Thyroid gland (tissue), 4 donors: ENCODE results near the gene TIMM50.
A peak's percentile ranks its signal among the peaks of the same experiment; 100 is the strongest.

Experiments used
- POLR2A ChIP-seq, 2 donors: fragments of 450-650 bp; IDR thresholded peaks; one replicate each; pipeline ENCODE4 v1.6.1; 2017; ENCODE audit warnings: antibody characterized with exemption in 2 of 2, mild to moderate bottlenecking in 2 of 2, moderate library complexity in 1 of 2
- TF ChIP-seq, protein P1 (sequence below), 6 experiments: fragments of 200-600 bp in 3 of 6; fragments of 450-650 bp in 3 of 6; sonication (generic) in 3 of 6; IDR thresholded peaks; one replicate each; pipeline ENCODE4 v1.5.1; 2016 to 2019; ENCODE audit warnings: antibody characterized with exemption in 6 of 6, mild to moderate bottlenecking in 2 of 6, inconsistent platforms in 1 of 6, moderate library complexity in 1 of 6

DNA sequence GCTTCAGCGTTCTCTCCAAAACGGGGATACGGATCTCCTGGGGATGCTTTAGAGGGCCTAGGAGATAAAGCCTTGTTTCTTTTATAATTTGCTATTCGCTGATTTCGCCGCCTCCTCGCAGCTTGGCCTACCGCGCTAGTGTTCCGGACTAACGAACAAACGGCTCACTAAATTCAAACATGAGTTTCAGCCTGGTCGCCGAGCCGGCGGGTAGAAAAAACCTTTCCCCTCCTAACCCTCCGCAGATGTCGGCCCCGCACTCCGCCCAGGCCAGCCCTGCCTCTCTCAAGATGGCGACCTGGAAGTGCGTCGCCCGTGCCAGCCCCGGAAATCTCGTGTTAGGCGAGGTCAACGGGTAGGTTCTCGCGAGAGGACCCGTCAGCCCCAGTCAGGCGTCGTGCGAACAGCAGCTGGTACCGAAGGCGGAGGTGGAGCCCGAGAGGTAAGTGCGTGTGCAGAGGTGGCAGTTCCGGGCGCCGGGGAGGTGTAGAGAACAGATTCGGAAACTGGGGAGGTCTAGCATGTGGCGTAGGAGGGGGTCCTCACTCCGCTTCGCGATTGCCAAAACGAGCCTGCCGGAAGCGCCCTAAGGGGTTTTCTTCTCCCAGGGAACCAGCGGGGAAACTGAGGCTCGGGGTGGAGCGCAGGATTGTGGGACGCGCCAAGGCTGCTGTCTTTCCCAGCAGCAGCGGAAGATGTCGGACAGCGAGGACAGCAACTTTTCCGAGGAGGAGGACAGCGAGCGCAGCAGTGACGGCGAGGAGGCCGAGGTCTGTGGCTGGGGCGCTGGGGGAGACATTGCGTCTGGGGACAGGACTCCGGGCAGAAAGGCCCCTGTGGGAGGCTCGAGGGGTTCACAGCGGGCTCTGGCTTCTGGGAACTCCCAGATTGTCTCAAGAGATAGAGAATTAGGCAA, 35.2 kb upstream of the TIMM50 start, which contains the start of gene SUPT5H:
- TF ChIP-seq, protein P1, sequence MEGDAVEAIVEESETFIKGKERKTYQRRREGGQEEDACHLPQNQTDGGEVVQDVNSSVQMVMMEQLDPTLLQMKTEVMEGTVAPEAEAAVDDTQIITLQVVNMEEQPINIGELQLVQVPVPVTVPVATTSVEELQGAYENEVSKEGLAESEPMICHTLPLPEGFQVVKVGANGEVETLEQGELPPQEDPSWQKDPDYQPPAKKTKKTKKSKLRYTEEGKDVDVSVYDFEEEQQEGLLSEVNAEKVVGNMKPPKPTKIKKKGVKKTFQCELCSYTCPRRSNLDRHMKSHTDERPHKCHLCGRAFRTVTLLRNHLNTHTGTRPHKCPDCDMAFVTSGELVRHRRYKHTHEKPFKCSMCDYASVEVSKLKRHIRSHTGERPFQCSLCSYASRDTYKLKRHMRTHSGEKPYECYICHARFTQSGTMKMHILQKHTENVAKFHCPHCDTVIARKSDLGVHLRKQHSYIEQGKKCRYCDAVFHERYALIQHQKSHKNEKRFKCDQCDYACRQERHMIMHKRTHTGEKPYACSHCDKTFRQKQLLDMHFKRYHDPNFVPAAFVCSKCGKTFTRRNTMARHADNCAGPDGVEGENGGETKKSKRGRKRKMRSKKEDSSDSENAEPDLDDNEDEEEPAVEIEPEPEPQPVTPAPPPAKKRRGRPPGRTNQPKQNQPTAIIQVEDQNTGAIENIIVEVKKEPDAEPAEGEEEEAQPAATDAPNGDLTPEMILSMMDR (IDR thresholded peaks at IDR 0.05), result peak in 1 of 6 experiments; percentile 19
- peak; percentile 55 to 95 for TF ChIP-seq POLR2A (IDR thresholded peaks at IDR 0.05)
